Tibial nerve (tissue), 4 donors: ENCODE data around the gene DYNAP.

ENCODE experiments used
- EP300 ChIP-seq, 2 donors: sonication (generic); formaldehyde crosslinking; IDR thresholded peaks; one replicate each; pipeline ENCODE4 v1.6.1; 2017; ENCODE audit warnings: antibody characterized with exemption in 2 of 2, mild to moderate bottlenecking in 1 of 2
- POLR2A ChIP-seq, 2 donors: fragments of 450-650 bp; IDR thresholded peaks; one replicate each; pipeline ENCODE4 v1.6.1; 2017; ENCODE audit warnings: antibody characterized with exemption in 2 of 2, mild to moderate bottlenecking in 2 of 2, moderate library complexity in 2 of 2
- TF ChIP-seq, protein P1 (sequence below), 5 experiments: fragments of 200-600 bp in 3 of 5; fragments of 450-650 bp in 2 of 5; sonication (generic) in 3 of 5; IDR thresholded peaks; one replicate each; pipeline ENCODE4 v1.5.1; 2016 to 2019; ENCODE audit warnings: antibody characterized with exemption in 5 of 5, mild to moderate bottlenecking in 3 of 5, moderate library complexity in 2 of 5

DNA sequence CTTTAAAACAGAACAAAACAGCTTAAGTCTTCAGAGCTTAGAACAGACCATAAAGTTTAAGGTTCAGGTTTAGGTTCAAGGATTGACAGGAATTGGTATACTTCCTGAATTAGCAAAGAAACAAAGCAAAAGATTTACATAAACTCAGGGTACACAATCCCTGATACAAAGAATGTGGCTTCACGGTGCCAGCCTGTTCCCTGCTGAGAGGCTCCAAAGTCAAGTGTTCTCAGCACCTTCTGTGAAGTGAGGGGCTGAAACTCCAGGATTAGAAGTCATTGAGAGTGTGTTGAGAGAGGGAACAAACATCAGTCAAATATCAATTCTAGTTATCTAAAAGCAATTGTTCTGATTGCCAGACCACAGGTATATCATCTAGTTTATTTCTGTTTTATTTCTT lies 35.7 kb downstream of the DYNAP start:
- TF ChIP-seq, protein P1, sequence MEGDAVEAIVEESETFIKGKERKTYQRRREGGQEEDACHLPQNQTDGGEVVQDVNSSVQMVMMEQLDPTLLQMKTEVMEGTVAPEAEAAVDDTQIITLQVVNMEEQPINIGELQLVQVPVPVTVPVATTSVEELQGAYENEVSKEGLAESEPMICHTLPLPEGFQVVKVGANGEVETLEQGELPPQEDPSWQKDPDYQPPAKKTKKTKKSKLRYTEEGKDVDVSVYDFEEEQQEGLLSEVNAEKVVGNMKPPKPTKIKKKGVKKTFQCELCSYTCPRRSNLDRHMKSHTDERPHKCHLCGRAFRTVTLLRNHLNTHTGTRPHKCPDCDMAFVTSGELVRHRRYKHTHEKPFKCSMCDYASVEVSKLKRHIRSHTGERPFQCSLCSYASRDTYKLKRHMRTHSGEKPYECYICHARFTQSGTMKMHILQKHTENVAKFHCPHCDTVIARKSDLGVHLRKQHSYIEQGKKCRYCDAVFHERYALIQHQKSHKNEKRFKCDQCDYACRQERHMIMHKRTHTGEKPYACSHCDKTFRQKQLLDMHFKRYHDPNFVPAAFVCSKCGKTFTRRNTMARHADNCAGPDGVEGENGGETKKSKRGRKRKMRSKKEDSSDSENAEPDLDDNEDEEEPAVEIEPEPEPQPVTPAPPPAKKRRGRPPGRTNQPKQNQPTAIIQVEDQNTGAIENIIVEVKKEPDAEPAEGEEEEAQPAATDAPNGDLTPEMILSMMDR (IDR thresholded peaks at IDR 0.05), result no peak
- no peak for TF ChIP-seq POLR2A (IDR thresholded peaks at IDR 0.05)
- TF ChIP-seq EP300 (IDR thresholded peaks at IDR 0.05), result no peak
